Mesenchymal stem cell (in vitro differentiated cells and primary cell): ENCODE measurements around the gene NEDD8.
A peak's percentile ranks its signal among the peaks of the same experiment; 100 is the strongest.

Source experiments
- DNase-seq: peaks from one replicate; pipeline ENCODE4 v3.0.0-alpha.2; 2013
- H2AFZ ChIP-seq: one replicate; pipeline ENCODE4 v1.6.1; 2013; ENCODE audit warnings: low read depth, mild to moderate bottlenecking, control low read depth, inconsistent platforms, low read length, moderate library complexity
- H2AK5ac ChIP-seq: 2 replicates; pipeline ENCODE4 v1.6.1; 2013; ENCODE audit warnings: low read length, moderate library complexity, mild to moderate bottlenecking, inconsistent platforms; ENCODE audit not compliant: severe bottlenecking
- H2BK120ac ChIP-seq: one replicate; pipeline ENCODE4 v1.6.1; 2013; ENCODE audit warnings: low read depth, mild to moderate bottlenecking, inconsistent platforms, low read length, moderate library complexity
- H2BK12ac ChIP-seq, 2 experiments: one replicate each; pipeline ENCODE4 v1.6.1; 2013; ENCODE audit warnings: inconsistent platforms in 2 of 2, low read length in 2 of 2, mild to moderate bottlenecking in 2 of 2, moderate library complexity in 2 of 2, control low read depth in 1 of 2
- H2BK15ac ChIP-seq: one replicate; pipeline ENCODE4 v1.6.1; 2013; ENCODE audit warnings: mild to moderate bottlenecking, low read depth, inconsistent platforms; ENCODE audit not compliant: poor library complexity, severe bottlenecking
- H2BK5ac ChIP-seq: 2 replicates; pipeline ENCODE4 v1.6.1; 2013; ENCODE audit warnings: low read depth, mild to moderate bottlenecking, low read length, control low read depth, inconsistent platforms; ENCODE audit not compliant: poor library complexity, severe bottlenecking
- H3K14ac ChIP-seq, 2 experiments: one replicate each; pipeline ENCODE4 v1.6.1; 2013; ENCODE audit warnings: inconsistent platforms in 2 of 2, low read length in 2 of 2, control low read depth in 1 of 2, mild to moderate bottlenecking in 1 of 2, moderate library complexity in 1 of 2
- H3K18ac ChIP-seq, 2 experiments: one replicate each; pipeline ENCODE4 v1.6.1; 2013; ENCODE audit warnings: inconsistent platforms in 2 of 2, low read length in 2 of 2, control low read depth in 1 of 2, low read depth in 1 of 2, mild to moderate bottlenecking in 1 of 2
- H3K23ac ChIP-seq, 2 experiments: one replicate each; pipeline ENCODE4 v1.6.1; 2013; ENCODE audit warnings: inconsistent platforms in 2 of 2, low read length in 2 of 2, mild to moderate bottlenecking in 2 of 2, moderate library complexity in 2 of 2, control low read depth in 1 of 2
- H3K27ac ChIP-seq: 2 replicates; pipeline ENCODE4 v1.5.1; 2013; ENCODE audit warnings: mild to moderate bottlenecking, moderate library complexity, low read length, control low read depth, inconsistent platforms; ENCODE audit not compliant: poor library complexity, severe bottlenecking
- H3K27me3 ChIP-seq, 2 experiments: 2 replicates each; pipeline versions ENCODE4 v1.6.1 to v1.7.0; 2013; ENCODE audit warnings: low read length in 2 of 2, mild to moderate bottlenecking in 2 of 2, moderate library complexity in 2 of 2, control low read depth in 1 of 2, inconsistent platforms in 1 of 2; ENCODE audit not compliant: control insufficient read depth in 1 of 2, insufficient read depth in 1 of 2
- H3K36me3 ChIP-seq, 2 experiments: 2 replicates each; pipeline versions ENCODE4 v1.6.1 to v1.7.0; 2013; ENCODE audit warnings: low read length in 2 of 2, control low read depth in 1 of 2, inconsistent platforms in 1 of 2, low read depth in 1 of 2, mild to moderate bottlenecking in 1 of 2; ENCODE audit not compliant: insufficient read depth in 2 of 2, control insufficient read depth in 1 of 2
- H3K4ac ChIP-seq, 2 experiments: one replicate each; pipeline ENCODE4 v1.6.1; 2013; ENCODE audit warnings: inconsistent platforms in 2 of 2, low read length in 2 of 2, mild to moderate bottlenecking in 2 of 2, moderate library complexity in 2 of 2, control low read depth in 1 of 2, low read depth in 1 of 2
- H3K4me1 ChIP-seq: 2 replicates; pipeline ENCODE4 v1.6.1; 2013; ENCODE audit warnings: low read depth, low read length, control low read depth; ENCODE audit not compliant: control insufficient read depth, insufficient read depth
- H3K4me2 ChIP-seq: 2 replicates; pipeline ENCODE4 v1.6.1; 2013; ENCODE audit warnings: low read length, mild to moderate bottlenecking, inconsistent platforms; ENCODE audit not compliant: poor library complexity, severe bottlenecking
- H3K4me3 ChIP-seq, 2 experiments: 2 replicates each; pipeline versions ENCODE4 v1.5.1 to v1.7.0; 2013; ENCODE audit warnings: low read length in 2 of 2, mild to moderate bottlenecking in 2 of 2, control low read depth in 1 of 2, low read depth in 1 of 2; ENCODE audit not compliant: insufficient read depth in 1 of 2
- H3K79me1 ChIP-seq: replicated peaks from 2 replicates; pipeline ENCODE4 v1.6.1; 2013; ENCODE audit warnings: mild to moderate bottlenecking, control low read depth, low read length, inconsistent platforms; ENCODE audit not compliant: poor library complexity, severe bottlenecking
- H3K9ac ChIP-seq: 2 replicates; pipeline ENCODE4 v1.7.0; 2013; ENCODE audit warnings: mild to moderate bottlenecking, low read length, moderate library complexity
- H3K9me3 ChIP-seq: 2 replicates; pipeline ENCODE4 v1.7.0; 2013; ENCODE audit warnings: mild to moderate bottlenecking, low read length; ENCODE audit not compliant: control insufficient read depth
- H4K8ac ChIP-seq: one replicate; pipeline ENCODE4 v1.6.1; 2013; ENCODE audit warnings: inconsistent platforms, mild to moderate bottlenecking, low read length, moderate library complexity
- H4K91ac ChIP-seq: one replicate; pipeline ENCODE4 v1.6.1; 2013; ENCODE audit warnings: mild to moderate bottlenecking, low read length, inconsistent platforms
- WGBS: methylation state at CpG from one replicate; pipeline ENCODE4 v1.1.7; 2013; ENCODE audit warnings: mixed read lengths; 5-methylcytosine and 5-hydroxymethylcytosine counted together

The NEDD8 gene

DNA sequence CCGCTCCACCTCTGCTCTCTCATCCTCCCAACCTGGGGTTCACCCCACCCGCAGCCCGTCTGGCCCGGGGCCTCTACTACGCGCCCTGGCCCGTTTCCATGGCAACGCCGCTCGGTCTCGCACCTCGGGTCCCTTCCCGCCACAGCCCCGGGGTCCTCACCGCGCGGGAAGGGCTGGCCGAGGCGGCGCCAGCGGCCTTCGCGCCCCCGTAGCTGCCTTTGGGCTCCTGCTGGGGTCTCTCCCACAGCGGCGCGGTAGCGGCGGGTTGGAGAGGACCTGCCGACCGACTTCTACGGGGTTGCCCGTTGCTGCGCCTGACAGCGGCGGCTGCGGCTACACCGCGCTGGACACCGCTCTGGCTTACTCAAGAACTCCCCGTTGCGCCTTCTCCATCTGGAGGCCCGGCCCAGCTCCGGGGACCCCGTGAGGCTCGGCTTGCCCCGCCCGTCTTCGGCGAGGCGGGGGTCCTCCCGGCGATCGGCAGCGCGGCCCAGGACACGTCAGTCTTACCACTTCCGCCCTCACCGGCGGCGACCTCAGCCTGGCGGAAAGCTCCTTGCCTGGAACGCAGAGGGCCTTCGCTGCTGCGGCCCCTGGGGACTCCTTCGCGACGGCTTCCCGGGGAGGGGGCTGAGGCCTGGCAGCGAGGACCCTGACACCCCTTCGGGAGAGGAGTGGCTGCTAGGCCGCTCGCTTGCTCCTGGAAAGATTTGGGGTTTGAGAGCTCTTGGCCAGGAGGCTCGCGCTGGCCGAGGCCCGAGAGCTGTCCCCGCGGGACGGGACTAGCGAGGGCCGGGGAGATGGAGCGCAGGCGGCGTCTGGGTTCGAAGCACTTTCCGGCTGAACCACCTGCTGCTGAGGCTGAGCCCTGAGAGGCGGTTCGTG is 36.7 kb downstream of the NEDD8 start, which contains the start of gene TM9SF1:
Gene TM9SF1, minus strand, starts transcription at position 256 of the 885 bp plus-strand sequence. CDS start 422 bp downstream, outside the sequence.
- peak within 1 kb of the TSS; percentile 21 to 59 for H2BK12ac ChIP-seq
- peak within 1 kb of the TSS; percentile 100 for H3K9ac ChIP-seq
- peaks cover 23 to 35% of the 10 kb centered on the region in 2 experiments for H3K36me3 ChIP-seq
- H2BK120ac ChIP-seq: peak within 1 kb of the TSS; percentile 94
- H3K79me1 ChIP-seq: peaks cover 30% of the 10 kb centered on the region
- peak within 1 kb of the TSS; percentile 93 for H2BK15ac ChIP-seq
- peak within 1 kb of the TSS; percentile 95 to 98 for H3K4ac ChIP-seq
- H4K8ac ChIP-seq: peak within 1 kb of the TSS; percentile 90
- H3K4me3 ChIP-seq: peak within 1 kb of the TSS; percentile 82 to 94
- peak within 1 kb of the TSS; percentile 91 for H2BK5ac ChIP-seq
- DNase-seq: peak; percentile 91
- WGBS: under 1% methylated on average over 77 of the region's 89 CpGs
- H3K27me3 ChIP-seq: no peaks in the 10 kb centered on the region
- H3K27ac ChIP-seq: peak within 1 kb of the TSS; percentile 86
- H4K91ac ChIP-seq: peak within 1 kb of the TSS; percentile 99
- H3K4me1 ChIP-seq: peaks cover 9% of the 10 kb centered on the region
- peak within 1 kb of the TSS in 1 of 2 experiments; percentile 93 for H3K14ac ChIP-seq
- peak within 1 kb of the TSS; percentile 83 for H2AFZ ChIP-seq
- H3K18ac ChIP-seq: peak within 1 kb of the TSS; percentile 98 to 99
- H3K9me3 ChIP-seq: no peaks in the 10 kb centered on the region
- H2AK5ac ChIP-seq: peak within 1 kb of the TSS; percentile 29
- no peak within 1 kb of the TSS for H3K23ac ChIP-seq
- H3K4me2 ChIP-seq: peak within 1 kb of the TSS; percentile 68

DNA sequence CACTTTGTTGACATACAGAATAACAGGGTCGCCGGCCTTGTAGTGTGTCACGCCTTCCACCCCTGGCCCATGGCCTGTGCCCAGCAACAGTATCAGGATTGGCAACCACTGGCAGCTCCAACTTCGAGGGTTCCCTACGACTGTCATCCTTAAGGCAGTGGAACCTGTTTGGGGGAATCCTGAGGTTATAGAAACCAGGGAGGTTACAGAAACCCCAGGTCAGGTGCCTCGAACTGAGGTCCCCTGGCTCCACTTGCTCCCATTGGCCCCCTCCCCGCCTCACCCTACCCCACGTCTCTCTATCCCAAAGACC is 37.3 kb downstream of the NEDD8 start:
- peak overlapping the region; percentile 100 for H3K9ac ChIP-seq
- H3K4me3 ChIP-seq: peak overlapping the region; percentile 82 to 94
- no peak overlapping the region for H3K27ac ChIP-seq
- H3K9me3 ChIP-seq: no peaks in the 10 kb centered on the region
- WGBS: 71% methylated on average over 8 of the region's 8 CpGs
- H2BK120ac ChIP-seq: peak overlapping the region; percentile 94
- peak overlapping the region; percentile 90 for H4K8ac ChIP-seq
- H2BK5ac ChIP-seq: no peak overlapping the region
- H3K23ac ChIP-seq: no peak overlapping the region
- H3K4me2 ChIP-seq: peak overlapping the region; percentile 67
- peaks cover 31% of the 10 kb centered on the region for H3K79me1 ChIP-seq
- H2AK5ac ChIP-seq: no peak overlapping the region
- peaks cover 9% of the 10 kb centered on the region for H3K4me1 ChIP-seq
- H2AFZ ChIP-seq: no peak overlapping the region
- H2BK12ac ChIP-seq: no peak overlapping the region
- no peak overlapping the region for H3K14ac ChIP-seq
- peaks cover 23 to 41% of the 10 kb centered on the region in 2 experiments for H3K36me3 ChIP-seq
- H4K91ac ChIP-seq: peak overlapping the region; percentile 99
- peak overlapping the region; percentile 95 to 98 for H3K4ac ChIP-seq
- no peak for DNase-seq
- no peaks in the 10 kb centered on the region for H3K27me3 ChIP-seq
- peak overlapping the region; percentile 93 for H2BK15ac ChIP-seq
- peak overlapping the region in 1 of 2 experiments; percentile 99 for H3K18ac ChIP-seq

DNA sequence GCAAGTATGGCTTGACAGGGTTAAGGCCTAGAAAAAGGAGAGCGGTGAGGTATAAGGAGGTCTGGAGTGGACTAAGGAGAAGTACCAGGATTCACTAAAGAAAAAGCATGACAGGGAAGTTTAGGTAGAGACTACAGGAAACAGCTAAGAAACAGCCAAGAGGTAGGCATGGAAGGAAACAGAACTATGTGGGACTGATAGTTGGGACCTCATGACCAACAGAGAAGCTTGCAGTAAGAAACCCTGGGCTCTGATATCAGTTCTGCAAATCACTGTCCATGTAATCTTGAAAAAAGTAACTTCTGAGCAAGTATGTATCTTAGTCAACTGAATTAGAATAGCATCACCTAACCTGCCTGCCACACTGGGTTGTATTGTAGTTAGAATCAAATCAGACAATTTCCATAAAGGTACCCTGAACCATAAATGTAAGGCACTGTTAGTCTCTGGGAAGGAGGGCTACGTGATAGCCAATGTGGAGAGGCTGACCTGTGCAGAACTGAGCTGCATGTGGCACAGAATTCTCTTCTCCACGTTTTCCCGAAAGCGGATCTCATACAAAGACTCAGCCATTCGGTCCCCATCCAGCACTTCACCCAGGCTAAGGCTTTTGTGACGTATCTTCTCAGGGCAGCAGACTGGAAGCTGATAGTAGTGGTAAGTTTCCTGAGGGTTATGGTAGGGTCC is 37.8 kb downstream of the NEDD8 start:
- H3K4me2 ChIP-seq: peak overlapping the region; percentile 67
- H2AFZ ChIP-seq: no peak overlapping the region
- H3K18ac ChIP-seq: no peak overlapping the region
- peak; percentile 6 for DNase-seq
- no peak overlapping the region for H3K23ac ChIP-seq
- peak overlapping the region; percentile 100 for H3K9ac ChIP-seq
- H2BK15ac ChIP-seq: no peak overlapping the region
- no peak overlapping the region for H3K14ac ChIP-seq
- peaks cover 9% of the 10 kb centered on the region for H3K4me1 ChIP-seq
- H2BK120ac ChIP-seq: no peak overlapping the region
- peak overlapping the region; percentile 82 to 94 for H3K4me3 ChIP-seq
- 92% methylated on average over 5 of the region's 7 CpGs for WGBS
- no peak overlapping the region for H2BK5ac ChIP-seq
- H3K79me1 ChIP-seq: peaks cover 29% of the 10 kb centered on the region
- no peak overlapping the region for H3K4ac ChIP-seq
- H4K91ac ChIP-seq: no peak overlapping the region
- H3K9me3 ChIP-seq: no peaks in the 10 kb centered on the region
- peak overlapping the region in 1 of 2 experiments; percentile 21 for H2BK12ac ChIP-seq
- H4K8ac ChIP-seq: peak overlapping the region; percentile 90
- H2AK5ac ChIP-seq: no peak overlapping the region
- H3K27me3 ChIP-seq: no peaks in the 10 kb centered on the region
- H3K36me3 ChIP-seq: peaks cover 24 to 45% of the 10 kb centered on the region in 2 experiments
- H3K27ac ChIP-seq: no peak overlapping the region

DNA sequence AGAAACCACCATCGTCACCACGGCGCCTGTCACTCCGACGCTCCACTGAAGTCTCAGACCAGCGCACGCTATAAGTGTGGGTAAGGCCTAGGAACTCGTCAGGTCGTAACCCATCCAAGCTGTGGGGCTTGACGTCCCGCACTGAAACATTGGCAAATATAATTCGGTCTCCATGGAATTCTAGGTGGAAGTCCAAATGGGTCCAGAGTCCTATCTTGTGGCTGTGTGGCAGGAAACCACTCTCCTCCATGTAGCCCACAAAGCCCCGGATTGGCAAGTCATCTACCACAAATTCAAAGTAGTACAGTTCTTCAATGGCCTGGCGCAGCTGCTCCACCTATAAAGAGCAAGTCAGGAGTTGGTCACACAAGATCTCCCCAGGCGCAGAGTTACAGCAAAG is 39.2 kb downstream of the NEDD8 start:
- no peaks in the 10 kb centered on the region for H3K27me3 ChIP-seq
- H3K27ac ChIP-seq: no peak overlapping the region
- no peak for DNase-seq
- no peaks in the 10 kb centered on the region for H3K9me3 ChIP-seq
- no peak overlapping the region for H2BK15ac ChIP-seq
- H2AFZ ChIP-seq: no peak overlapping the region
- WGBS: 98% methylated on average over 14 of the region's 15 CpGs
- H2BK12ac ChIP-seq: no peak overlapping the region
- no peak overlapping the region for H3K9ac ChIP-seq
- H3K79me1 ChIP-seq: peaks cover 28% of the 10 kb centered on the region
- H3K36me3 ChIP-seq: peaks cover 24 to 38% of the 10 kb centered on the region in 2 experiments
- no peak overlapping the region for H3K14ac ChIP-seq
- H3K4ac ChIP-seq: no peak overlapping the region
- no peak overlapping the region for H3K23ac ChIP-seq
- no peak overlapping the region for H4K91ac ChIP-seq
- no peak overlapping the region for H2AK5ac ChIP-seq
- no peak overlapping the region for H2BK5ac ChIP-seq
- H3K4me3 ChIP-seq: no peak overlapping the region
- H2BK120ac ChIP-seq: no peak overlapping the region
- no peak overlapping the region for H3K4me2 ChIP-seq
- H3K4me1 ChIP-seq: peaks cover 8% of the 10 kb centered on the region
- H4K8ac ChIP-seq: no peak overlapping the region
- no peak overlapping the region for H3K18ac ChIP-seq
